A549 treated with DMSO at 1 μM for 4 hours (cell line): ENCODE results near the gene PEX5. TPM values are rescaled to one million over a fixed set of nuclear protein-coding genes. Genes with fewer than 3 reads are reported as not detected.

Experiments
- total RNA-seq: library from RNA; stranded (reverse); fragments of 200-300 nt; extraction: Qiagen RNA extraction; gene quantifications from 5 replicates; pipeline ENCODE4 v1.2.3, GENCODE V29; 2022; ENCODE audit warnings: low read depth

The PEX5 gene
- 31.3 to 38.1 TPM (median 35.5 TPM) in 5 replicates for total RNA-seq

DNA sequence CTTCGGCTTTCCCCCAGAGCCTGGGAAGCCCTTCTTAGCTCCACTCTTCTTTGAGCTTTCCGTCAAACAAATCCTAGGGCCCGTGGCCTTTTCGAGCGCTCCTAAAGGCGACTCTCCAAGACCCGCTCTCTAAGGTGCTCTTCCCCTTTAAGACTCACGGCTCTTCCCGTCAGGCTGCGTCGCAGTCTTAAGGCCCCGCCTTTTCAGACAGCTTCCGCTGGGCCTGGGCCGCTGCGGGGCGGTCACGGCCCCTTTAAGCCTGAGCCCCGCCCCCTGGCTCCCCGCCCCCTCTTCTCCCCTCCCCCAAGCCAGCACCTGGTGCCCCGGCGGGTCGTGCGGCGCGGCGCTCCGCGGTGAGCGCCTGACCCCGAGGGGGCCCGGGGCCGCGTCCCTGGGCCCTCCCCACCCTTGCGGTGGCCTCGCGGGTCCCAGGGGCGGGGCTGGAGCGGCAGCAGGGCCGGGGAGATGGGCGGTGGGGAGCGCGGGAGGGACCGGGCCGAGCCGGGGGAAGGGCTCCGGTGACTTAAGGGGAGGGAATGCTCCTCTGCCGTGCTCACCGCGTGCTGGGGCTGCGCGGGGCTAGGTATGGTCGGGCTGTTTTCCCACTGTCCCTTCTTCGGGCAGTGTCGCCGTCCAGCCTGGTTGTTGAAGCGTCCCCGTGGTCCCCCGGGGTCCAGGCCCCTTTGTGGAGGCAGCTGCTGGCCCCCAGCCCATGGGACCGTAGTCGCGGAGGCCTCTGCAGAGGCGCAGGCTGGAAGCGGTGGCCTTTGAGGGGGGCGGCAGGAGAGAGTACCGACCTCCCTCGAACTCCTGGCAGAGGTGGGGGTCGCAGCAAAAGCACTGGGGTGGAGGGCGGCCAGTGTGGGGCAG is at the start of gene PEX5:
Gene PEX5 (plus strand): TSS at position 289 of the 870 bp plus-strand sequence. CDS start 692 bp downstream, outside the sequence.

Other genes with a start within 250 kb of the PEX5 start
- not detected in 5 replicates for gene RNU7-1, start 245.9 kb upstream of the PEX5 start, total RNA-seq
- gene C12orf57, start 245.7 kb upstream of the PEX5 start, total RNA-seq = 274 to 300 TPM (median 288 TPM) in 5 replicates
- gene PTPN6, start 238.3 kb upstream of the PEX5 start, total RNA-seq = 7.6 to 14.4 TPM (median 10.8 TPM) in 5 replicates
- 313 to 344 TPM (median 323 TPM) in 5 replicates for gene PHB2, start 219.0 kb upstream of the PEX5 start, total RNA-seq
- 62.4 to 70.8 TPM (median 65.4 TPM) in 5 replicates for gene EMG1, start 218.8 kb upstream of the PEX5 start, total RNA-seq
- 26.9 to 31.8 TPM (median 30.4 TPM) in 5 replicates for gene LPCAT3, start 171.2 kb upstream of the PEX5 start, total RNA-seq
- 38.6 to 61.7 TPM (median 42.5 TPM) in 5 replicates for gene C1S, start 129.0 kb upstream of the PEX5 start, total RNA-seq
- 24.1 to 46.2 TPM (median 28.9 TPM) in 5 replicates for gene C1R, start 97.2 kb upstream of the PEX5 start, total RNA-seq
- gene C1RL, start 80.5 kb upstream of the PEX5 start, total RNA-seq = 9.6 to 14.0 TPM (median 12.0 TPM) in 5 replicates
- not detected in 5 replicates for gene RBP5, start 60.8 kb upstream of the PEX5 start, total RNA-seq
- gene CLSTN3, start 59.3 kb upstream of the PEX5 start, total RNA-seq = 11.3 to 15.3 TPM (median 13.4 TPM) in 5 replicates
- not detected in 5 replicates for gene ACSM4, start 114.4 kb downstream of the PEX5 start, total RNA-seq